Measurements from ENCODE around the gene SHISA9.

- no peak for TF ChIP-seq CTCF (IDR thresholded peaks at IDR 0.05)
- TF ChIP-seq POLR2A (IDR thresholded peaks at IDR 0.05), result no peak
Measured at GRCh38 chr16:12906271-12906670, 4.9 kb downstream of the SHISA9 start.
